Activated naive CD4-positive, alpha-beta T cell treated with anti-CD3 and anti-CD28 coated beads, Interleukin-2, amount 50 U/mL, for 24 hours (primary cell): ENCODE measurements around the gene PSMD12.
"Not testable (repeated sequence)": the region's sequence is repeated elsewhere in the genome, so short reads cannot be mapped to it uniquely, and the experiment has no call there.

Source experiments
- H3K27ac Mint-ChIP-seq: one replicate; pipeline ENCODE4 v1.8.0; 2021; ENCODE audit warnings: mild to moderate bottlenecking, mixed read lengths
- H3K27me3 Mint-ChIP-seq: one replicate; pipeline ENCODE4 v1.8.0; 2021; ENCODE audit warnings: mixed read lengths
- H3K36me3 Mint-ChIP-seq: one replicate; pipeline ENCODE4 v1.8.0; 2021; ENCODE audit warnings: mixed read lengths
- H3K4me1 Mint-ChIP-seq: one replicate; pipeline ENCODE4 v1.8.0; 2021; ENCODE audit warnings: mixed read lengths
- H3K4me3 Mint-ChIP-seq: one replicate; pipeline ENCODE4 v1.8.0; 2021; ENCODE audit warnings: mild to moderate bottlenecking, mixed read lengths
- H3K9me3 Mint-ChIP-seq: one replicate; pipeline ENCODE4 v1.8.0; 2021; ENCODE audit warnings: mixed read lengths

The PSMD12 gene

DNA sequence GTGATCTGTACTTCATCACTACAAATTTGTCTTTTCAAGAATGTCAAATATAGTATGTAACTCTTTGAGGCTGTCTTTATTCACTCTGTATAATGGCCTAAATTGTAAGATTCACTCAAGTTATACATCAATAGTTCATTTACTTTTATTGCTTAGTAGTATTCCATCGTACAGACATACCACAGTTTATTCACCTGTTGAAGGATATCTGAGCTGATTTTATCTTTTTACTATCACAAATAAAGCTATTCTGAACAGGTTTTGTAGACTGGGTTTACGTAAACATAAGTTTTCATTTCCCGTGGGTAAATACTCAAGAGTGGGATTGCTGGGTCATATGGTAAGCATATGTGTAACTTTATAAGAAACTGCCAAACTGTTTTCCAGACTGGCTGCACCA, 18.6 kb downstream of the PSMD12 start:
- H3K36me3 Mint-ChIP-seq = peaks cover 12% of the 10 kb centered on the region
- no peaks in the 10 kb centered on the region for H3K4me1 Mint-ChIP-seq
- no peak overlapping the region for H3K27ac Mint-ChIP-seq
- H3K4me3 Mint-ChIP-seq = no peak overlapping the region
- no peaks in the 10 kb centered on the region for H3K9me3 Mint-ChIP-seq
- no peaks in the 10 kb centered on the region for H3K27me3 Mint-ChIP-seq

DNA sequence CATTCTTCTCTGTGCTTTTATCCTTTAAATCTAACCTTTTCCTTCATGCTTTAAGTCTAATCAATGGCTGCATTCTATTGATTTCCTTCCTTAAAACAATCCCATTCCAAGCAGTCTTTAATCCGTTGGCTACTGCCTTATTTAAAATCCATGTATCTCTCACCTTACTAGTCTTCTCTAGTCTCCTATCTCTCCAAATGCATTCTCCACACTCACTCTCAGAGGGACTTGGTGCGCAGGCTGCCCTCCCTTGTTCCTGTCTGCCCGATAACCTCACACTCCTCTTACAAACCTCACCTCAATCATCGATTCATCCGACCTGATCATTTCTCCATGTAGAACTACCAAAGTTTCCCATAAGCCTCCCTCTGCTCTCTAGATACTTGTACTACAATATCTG, 23.1 kb downstream of the PSMD12 start:
- Mint-ChIP-seq H3K27ac (peak overlapping the region; percentile 54), H3K27me3 (no peaks in the 10 kb centered on the region), H3K9me3 (no peaks in the 10 kb centered on the region), H3K4me1 (no peaks in the 10 kb centered on the region), H3K36me3 (peaks cover 23% of the 10 kb centered on the region), H3K4me3 (no peak overlapping the region)

DNA sequence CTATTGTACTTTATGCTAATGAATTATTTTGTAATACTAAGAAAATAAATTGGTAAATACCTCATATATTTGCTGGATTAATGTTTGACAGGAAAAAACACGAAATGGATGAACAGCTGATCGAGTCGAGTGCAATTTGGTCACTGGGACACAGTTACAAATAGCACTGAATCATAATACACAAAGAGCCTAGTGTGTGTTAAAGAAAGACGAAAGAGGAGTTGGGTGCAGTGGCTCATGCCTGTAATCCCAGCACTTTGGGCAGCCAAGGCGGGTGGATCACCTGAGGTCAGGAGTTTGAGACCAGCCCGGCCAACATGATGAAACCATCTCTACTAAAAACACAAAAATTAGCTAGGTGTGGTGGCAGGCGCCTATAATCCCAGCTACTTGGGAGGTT, 28.0 kb downstream of the PSMD12 start:
- not testable (repeated sequence) for H3K9me3 Mint-ChIP-seq, H3K4me3 Mint-ChIP-seq, H3K27me3 Mint-ChIP-seq, H3K27ac Mint-ChIP-seq, H3K4me1 Mint-ChIP-seq
- H3K36me3 Mint-ChIP-seq = peaks cover 18% of the 10 kb centered on the region

DNA sequence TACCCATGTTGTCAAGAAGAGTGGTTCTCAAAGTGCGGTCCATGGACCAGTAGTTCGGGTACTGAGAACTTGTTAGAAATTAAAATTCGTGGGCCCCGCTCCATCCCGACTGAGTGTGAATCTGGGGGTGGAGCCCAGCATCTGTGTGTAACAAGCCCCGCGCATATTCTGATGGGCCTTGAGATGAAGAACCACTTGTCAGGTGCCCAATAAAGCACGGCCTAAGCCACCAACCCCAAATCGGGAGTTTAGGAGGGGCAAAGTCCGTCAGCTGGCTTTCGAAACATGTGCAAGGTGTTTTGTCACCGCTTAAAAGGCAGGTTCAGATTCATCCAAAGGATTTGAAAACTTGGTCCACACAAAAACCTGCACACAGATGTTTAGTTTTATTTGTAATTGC, 29.5 kb downstream of the PSMD12 start:
- Mint-ChIP-seq H3K4me3 (no peak overlapping the region), H3K27ac (no peak overlapping the region)

GRCh38 chr17:67335245-67335835, 31.0 kb downstream of the PSMD12 start:
- Mint-ChIP-seq H3K9me3 (no peaks in the 10 kb centered on the region), H3K27me3 (no peaks in the 10 kb centered on the region), H3K4me1 (no peaks in the 10 kb centered on the region), H3K36me3 (peaks cover 7% of the 10 kb centered on the region), H3K27ac (peak overlapping the region; percentile 51), H3K4me3 (no peak overlapping the region)

More for the DNA sequence above, 29.5 kb downstream of the PSMD12 start:
- no peaks in the 10 kb centered on the region for H3K27me3 Mint-ChIP-seq
- peaks cover 16% of the 10 kb centered on the region for H3K36me3 Mint-ChIP-seq
- no peaks in the 10 kb centered on the region for H3K4me1 Mint-ChIP-seq
- H3K9me3 Mint-ChIP-seq = no peaks in the 10 kb centered on the region

GRCh38 chr17:67332162-67332508, 34.2 kb downstream of the PSMD12 start:
- H3K27ac Mint-ChIP-seq, H3K9me3 Mint-ChIP-seq, H3K36me3 Mint-ChIP-seq, H3K27me3 Mint-ChIP-seq, H3K4me1 Mint-ChIP-seq, H3K4me3 Mint-ChIP-seq: not testable (repeated sequence)

DNA sequence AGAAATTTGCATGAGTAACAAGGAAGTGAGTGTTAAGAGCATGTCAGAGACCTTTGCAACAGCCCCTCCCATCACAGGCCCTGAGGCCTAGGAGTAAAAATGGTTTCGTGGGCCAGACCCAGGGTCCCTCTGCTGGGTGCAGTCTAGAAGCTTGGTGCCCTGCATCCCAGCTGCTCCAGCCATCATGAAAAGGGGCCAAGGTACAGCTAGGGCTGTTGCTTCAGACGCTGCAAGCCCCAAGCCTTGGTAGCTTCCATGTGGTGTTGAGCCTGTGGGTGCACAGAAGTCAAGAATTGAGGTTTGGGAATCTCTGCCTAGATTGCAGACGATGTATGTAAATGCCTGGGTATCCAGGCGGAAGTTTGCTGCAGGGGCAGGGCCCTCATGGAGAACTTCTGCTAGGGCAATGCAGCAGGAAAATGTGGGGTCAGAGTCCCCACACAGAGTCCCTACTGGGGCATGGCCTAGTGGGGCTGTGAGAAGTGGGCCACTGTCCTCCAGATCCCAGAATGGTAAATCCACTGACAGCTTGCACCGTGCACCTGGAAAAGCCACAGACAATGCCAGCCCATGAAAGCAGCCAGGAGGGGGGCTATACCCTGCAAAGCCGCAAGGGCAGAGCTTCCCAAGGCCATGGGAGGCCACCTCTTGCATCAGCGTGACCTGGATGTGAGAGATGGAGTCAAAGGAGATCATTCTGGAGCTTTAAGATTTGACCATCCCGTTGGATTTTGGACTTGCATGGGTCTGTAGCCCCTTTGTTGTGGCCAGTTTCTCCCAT, 34.8 kb downstream of the PSMD12 start:
- not testable (repeated sequence) for H3K9me3 Mint-ChIP-seq, H3K27ac Mint-ChIP-seq, H3K27me3 Mint-ChIP-seq, H3K4me3 Mint-ChIP-seq, H3K4me1 Mint-ChIP-seq, H3K36me3 Mint-ChIP-seq

DNA sequence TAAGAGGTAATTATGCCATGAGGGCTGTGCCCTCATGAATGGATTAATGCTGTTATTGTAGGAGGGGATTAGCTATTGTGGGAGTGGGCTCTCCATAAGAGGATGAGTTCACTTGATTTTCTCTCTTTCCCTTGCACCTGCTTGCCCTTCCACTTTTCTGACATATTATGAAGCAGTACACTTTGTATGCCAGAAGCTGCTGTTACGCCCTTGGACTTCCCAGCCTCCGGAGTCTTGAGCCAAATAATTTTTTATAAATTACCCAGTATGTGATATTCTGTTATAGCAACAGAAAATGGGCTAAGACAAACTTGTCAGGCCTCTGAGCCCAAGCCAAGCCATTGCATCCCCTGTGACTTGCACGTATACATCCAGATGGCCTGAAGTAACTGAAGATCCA, 38.4 kb downstream of the PSMD12 start:
- Mint-ChIP-seq H3K4me3 (no peak overlapping the region), H3K9me3 (peaks cover 4% of the 10 kb centered on the region), H3K27ac (no peak overlapping the region), H3K27me3 (peaks cover 1% of the 10 kb centered on the region), H3K4me1 (no peaks in the 10 kb centered on the region), H3K36me3 (no peaks in the 10 kb centered on the region)

DNA sequence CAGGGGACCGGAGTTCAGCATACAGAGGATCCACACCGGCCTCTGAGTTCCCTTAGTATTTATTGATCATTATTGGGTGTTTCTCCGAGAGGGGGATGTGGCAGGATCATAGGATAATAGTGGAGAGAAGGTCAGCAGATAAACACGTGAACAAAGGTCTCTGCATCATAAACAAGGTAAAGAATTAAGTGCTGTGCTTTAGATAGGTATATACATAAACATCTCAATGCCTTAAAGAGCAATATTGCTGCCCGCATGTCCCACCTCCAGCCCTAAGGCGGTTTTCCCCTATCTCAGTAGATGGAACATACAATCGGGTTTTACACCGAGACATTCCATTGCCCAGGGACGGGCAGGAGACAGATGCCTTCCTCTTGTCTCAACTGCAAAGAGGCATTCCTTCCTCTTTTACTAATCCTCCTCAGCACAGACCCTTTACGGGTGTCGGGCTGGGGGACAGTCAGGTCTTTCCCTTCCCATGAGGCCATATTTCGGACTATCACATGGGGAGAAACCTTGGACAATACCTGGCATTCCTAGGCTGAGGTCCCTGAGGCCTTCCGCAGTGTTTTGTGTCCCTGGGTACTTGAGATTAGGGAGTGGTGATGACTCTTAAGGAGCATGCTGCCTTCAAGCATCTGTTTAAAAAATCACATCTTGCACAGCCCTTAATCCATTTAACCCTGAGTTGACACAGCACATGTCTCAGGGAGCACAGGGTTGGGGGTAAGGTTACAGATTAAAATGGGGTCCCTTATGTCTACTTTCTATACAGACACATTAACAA, 39.2 kb downstream of the PSMD12 start:
- not testable (repeated sequence) for H3K27me3 Mint-ChIP-seq, H3K27ac Mint-ChIP-seq, H3K36me3 Mint-ChIP-seq, H3K4me3 Mint-ChIP-seq, H3K4me1 Mint-ChIP-seq, H3K9me3 Mint-ChIP-seq

DNA sequence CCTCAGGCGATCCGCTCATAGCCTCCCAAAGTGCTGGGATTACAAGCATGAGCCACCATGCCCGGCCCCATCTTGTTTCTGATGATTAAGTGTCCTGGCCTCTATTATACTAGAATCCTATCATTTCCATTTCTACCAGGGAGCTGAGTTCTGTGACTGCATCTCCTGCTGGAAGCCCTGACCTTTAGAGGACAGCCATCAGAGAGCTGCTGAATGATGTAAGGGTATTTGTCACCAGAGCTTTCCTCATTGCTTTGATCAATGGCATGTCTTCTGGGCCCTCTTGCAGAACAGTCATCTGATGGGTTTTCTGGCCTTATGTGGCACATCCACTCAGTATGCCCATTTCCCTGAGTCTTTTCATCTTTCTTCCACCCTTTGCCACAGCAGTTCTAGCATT, 39.9 kb downstream of the PSMD12 start:
- Mint-ChIP-seq H3K27ac (no peak overlapping the region), H3K9me3 (peaks cover 4% of the 10 kb centered on the region), H3K4me1 (no peaks in the 10 kb centered on the region), H3K36me3 (no peaks in the 10 kb centered on the region), H3K4me3 (no peak overlapping the region), H3K27me3 (peaks cover 1% of the 10 kb centered on the region)

DNA sequence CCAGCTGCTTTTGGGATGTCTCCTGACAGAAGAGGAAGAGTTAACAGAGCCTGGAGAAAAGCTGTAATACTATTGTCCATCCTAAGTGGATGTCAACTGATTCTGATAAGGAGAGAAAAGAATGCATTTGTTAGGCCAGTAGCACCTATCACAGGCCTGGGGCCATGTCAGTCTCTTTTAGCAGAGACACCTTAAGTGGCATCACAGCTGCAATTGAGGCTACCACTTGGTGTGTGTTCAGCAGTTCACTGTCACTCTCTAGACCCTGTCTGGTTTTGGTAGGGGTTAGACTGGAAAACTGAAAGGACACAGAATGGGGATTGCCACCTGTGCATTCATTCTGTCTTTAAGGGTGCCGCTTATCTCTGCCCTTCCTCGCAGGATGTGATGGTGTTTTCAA, 42.0 kb downstream of the PSMD12 start:
- Mint-ChIP-seq H3K9me3 (peaks cover 4% of the 10 kb centered on the region), H3K4me1 (no peaks in the 10 kb centered on the region), H3K4me3 (no peak overlapping the region), H3K27ac (no peak overlapping the region), H3K27me3 (peaks cover 1% of the 10 kb centered on the region), H3K36me3 (no peaks in the 10 kb centered on the region)

DNA sequence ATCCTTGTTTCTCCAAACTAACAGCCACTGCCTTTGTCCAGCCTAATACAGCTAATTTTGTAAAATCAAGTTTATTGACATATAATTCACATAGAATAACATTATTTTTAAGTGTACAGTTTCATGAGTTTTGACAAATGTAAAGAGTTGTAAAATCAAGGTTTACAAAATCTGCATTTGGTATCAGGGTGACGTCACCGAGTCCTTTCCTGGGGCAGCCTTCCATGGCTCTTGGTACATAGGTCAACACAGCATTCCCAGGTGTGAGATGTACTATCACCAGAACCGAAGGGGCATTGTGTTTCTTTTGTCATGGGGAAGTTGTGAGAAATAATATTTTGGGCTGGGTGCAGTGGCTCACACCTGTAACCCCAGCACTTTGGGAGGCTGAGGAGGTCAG, 42.9 kb downstream of the PSMD12 start:
- H3K36me3 Mint-ChIP-seq = no peaks in the 10 kb centered on the region
- no peak overlapping the region for H3K4me3 Mint-ChIP-seq
- H3K9me3 Mint-ChIP-seq = peaks cover 1% of the 10 kb centered on the region

DNA sequence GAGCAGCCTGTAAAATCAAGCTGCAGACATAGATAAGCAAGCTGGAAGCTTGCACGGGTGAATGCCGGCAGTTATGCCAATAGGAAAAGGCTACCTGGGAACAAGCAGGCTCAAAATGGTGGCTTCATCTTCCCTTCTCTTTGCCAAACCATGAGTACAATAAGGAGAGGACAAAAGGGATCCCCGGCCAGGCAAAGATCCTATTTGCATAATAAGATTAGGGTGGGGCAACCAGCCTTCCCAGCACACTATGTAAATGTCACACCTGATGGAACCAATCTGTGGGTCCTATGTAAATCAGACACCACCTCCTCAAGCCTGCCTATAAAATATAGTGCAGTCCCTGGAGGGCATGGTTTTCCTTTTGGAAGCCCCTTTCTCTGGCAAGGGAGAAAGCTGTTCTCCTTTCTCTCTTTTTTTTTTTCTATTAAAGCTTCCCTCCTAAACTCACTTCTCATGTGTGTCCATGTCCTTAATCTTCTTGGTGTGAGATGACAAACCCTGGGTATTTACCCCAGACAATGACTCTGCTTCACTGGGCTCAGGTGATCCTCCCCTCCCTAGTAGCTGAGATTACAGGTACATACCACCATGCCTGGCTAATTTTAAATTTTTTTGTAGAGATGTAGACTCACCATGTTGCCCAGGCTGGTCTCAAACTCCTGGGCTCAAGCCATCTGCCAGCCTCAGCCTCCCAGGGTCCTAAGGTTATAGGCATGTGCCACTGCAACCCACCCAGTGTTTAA, 44.2 kb downstream of the PSMD12 start:
- H3K36me3 Mint-ChIP-seq = no peaks in the 10 kb centered on the region
- H3K9me3 Mint-ChIP-seq = no peaks in the 10 kb centered on the region
- no peak overlapping the region for H3K4me3 Mint-ChIP-seq
- no peak overlapping the region for H3K27ac Mint-ChIP-seq
- no peaks in the 10 kb centered on the region for H3K27me3 Mint-ChIP-seq
- no peaks in the 10 kb centered on the region for H3K4me1 Mint-ChIP-seq

More for the DNA sequence above, 42.9 kb downstream of the PSMD12 start:
- H3K27me3 Mint-ChIP-seq = peaks cover under 1% of the 10 kb centered on the region
- H3K27ac Mint-ChIP-seq = no peak overlapping the region
- no peaks in the 10 kb centered on the region for H3K4me1 Mint-ChIP-seq

- H3K9me3 Mint-ChIP-seq, H3K4me3 Mint-ChIP-seq, H3K27me3 Mint-ChIP-seq, H3K36me3 Mint-ChIP-seq, H3K4me1 Mint-ChIP-seq, H3K27ac Mint-ChIP-seq: not testable (repeated sequence)
Observed at GRCh38 chr17:67321486-67321885, 44.9 kb downstream of the PSMD12 start.

DNA sequence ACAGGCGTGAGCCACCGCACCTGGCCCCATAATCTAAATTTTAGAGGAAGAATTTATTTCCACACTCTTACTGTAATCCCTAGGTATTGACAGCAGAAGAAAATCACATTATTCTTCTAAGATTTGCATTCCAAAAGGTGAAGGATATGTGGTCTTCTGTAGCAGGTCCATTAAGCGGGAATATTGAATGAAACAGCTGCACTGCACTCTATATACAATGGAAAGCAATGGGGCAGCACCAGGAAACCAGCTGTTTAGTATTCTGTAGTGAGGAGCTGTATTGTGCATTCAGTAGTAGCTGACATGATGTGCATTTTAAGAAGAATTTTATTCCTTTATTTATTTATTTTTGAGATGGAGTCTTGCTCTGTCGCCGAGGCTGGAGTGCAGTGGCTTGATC, 49.6 kb downstream of the PSMD12 start:
- no peaks in the 10 kb centered on the region for H3K36me3 Mint-ChIP-seq
- H3K27ac Mint-ChIP-seq = no peak overlapping the region
- no peaks in the 10 kb centered on the region for H3K4me1 Mint-ChIP-seq
- H3K9me3 Mint-ChIP-seq = no peaks in the 10 kb centered on the region
- H3K4me3 Mint-ChIP-seq = no peak overlapping the region
- H3K27me3 Mint-ChIP-seq = no peaks in the 10 kb centered on the region

GRCh38 chr17:67315865-67316264, 50.5 kb downstream of the PSMD12 start:
- no peak overlapping the region for H3K4me3 Mint-ChIP-seq
- no peak overlapping the region for H3K27ac Mint-ChIP-seq
- H3K4me1 Mint-ChIP-seq = no peaks in the 10 kb centered on the region
- no peaks in the 10 kb centered on the region for H3K9me3 Mint-ChIP-seq
- H3K36me3 Mint-ChIP-seq = no peaks in the 10 kb centered on the region
- no peaks in the 10 kb centered on the region for H3K27me3 Mint-ChIP-seq
